OCI-LY1 (cell line): ENCODE measurements around the gene FGF5.

Experiments used
- CTCF ChIP-seq: fragments of 200-600 bp; sonication (generic), shearing (Covaris generic); IDR thresholded peaks from 2 replicates; pipeline ENCODE4 v1.5.1; 2017; ENCODE audit warnings: mild to moderate bottlenecking, antibody characterized with exemption, low read length, moderate library complexity, mixed read lengths
- EZH2 ChIP-seq: fragments of 200-600 bp; sonication (generic), shearing (Covaris generic); IDR thresholded peaks from 2 replicates; pipeline ENCODE4 v1.8.0; 2017; ENCODE audit warnings: borderline replicate concordance, mixed run types, mild to moderate bottlenecking, antibody characterized with exemption, low read length, moderate library complexity, mixed read lengths

- no peak for TF ChIP-seq CTCF
- no peak for TF ChIP-seq EZH2
Measured at GRCh38 chr4:80302616-80303223, 36.3 kb downstream of the FGF5 start.
